Measurements from ENCODE around the gene HECTD4. TPM values are rescaled to one million over a fixed set of nuclear protein-coding genes. Genes with fewer than 3 reads are reported as not detected.

Gene HECTD4
- total and polyA plus RNA-seq, 9 of the 15 experiments (the other 6 are each of a cell fraction or from before 2014, with no cell fraction given) = 3.5 to 33.3 (median 13.5) TPM

GRCh38 chr12:112219195-112219594 is 163.0 kb downstream of the HECTD4 start:
- Histone ChIP-seq H4K20me1 (replicated peaks; ENCODE audit: control insufficient read depth, insufficient read depth, low read length) (no peaks in the 10 kb centered on the region), H3K4me2 (ENCODE audit: insufficient read depth, low read length) (no peak overlapping the region), H3K36me3 (ENCODE audit: control insufficient read depth, insufficient read depth, low read length) (peaks cover 22% of the 10 kb centered on the region; the same call in 1 of the 3 replicates), H3K9me3 (replicated peaks; ENCODE audit: control insufficient read depth, insufficient read depth, low read depth, low read length) (no peaks in the 10 kb centered on the region), H3K4me1 (replicated peaks in 1 of 2; ENCODE audit: control insufficient read depth in 2 of 2, insufficient read depth in 2 of 2, low read length in 2 of 2) (no peaks in the 10 kb centered on the region), H3K27me3 (ENCODE audit: control insufficient read depth in 2 of 2, insufficient read depth in 2 of 2, low read length in 2 of 2) (no peaks in the 10 kb centered on the region), H3K9me1 (ENCODE audit: control insufficient read depth, insufficient read depth, low read length) (no peaks in the 10 kb centered on the region), H3K9ac (ENCODE audit: insufficient read depth in 1 of 2, low read depth in 2 of 2, low read length in 2 of 2) (no peak overlapping the region), H2AFZ (ENCODE audit: low read depth, low read length) (no peak overlapping the region), H3K4me3 (no peak overlapping the region), H3K79me2 (ENCODE audit: control insufficient read depth, insufficient read depth, low read length) (no peaks in the 10 kb centered on the region), H3K27ac (ENCODE audit: extremely low read depth, low read depth, low read length) (no peak overlapping the region)
- no peak; the same call in 2 of the 3 replicates for ATAC-seq
- DNase-seq (ENCODE audit: extremely low read depth in 1 of 4, low spot score in 3 of 4) = no peak
- ChIA-PET CTCF (ENCODE audit: low intra/inter-chr PET ratio) (no interaction called here), POLR2A (interaction anchor here (0.9 kb wide), 1 partner anchor 18 kb away, joined by 3 read pairs; no protein-coding TSS in a partner anchor)
- intact Hi-C loops (cut with micrococcal nuclease) (no loop called here), in situ Hi-C loops (cut with MboI) (no loop called here)
- no TSS peak for BruUV-seq (replicated peaks)
- FAIRE-seq = no peak
- WGBS (ENCODE audit: insufficient coverage, low coverage, missing lambda C conversion rate) = 81% methylated on average over 11 of the region's 11 CpGs
- TF ChIP-seq ZNF282 (CRISPR knock-in tag; IDR thresholded peaks at IDR 0.05) (no peak), FOS (IDR thresholded peaks at IDR 0.05; ENCODE audit: extremely low read depth, insufficient read length) (no peak), ZNF717 (CRISPR knock-in tag; IDR thresholded peaks at IDR 0.05) (no peak), HDAC3 (IDR thresholded peaks at IDR 0.05; ENCODE audit: borderline replicate concordance, partially characterized antibody) (no peak), BCOR (IDR thresholded peaks at IDR 0.05) (no peak)

- Histone ChIP-seq H3K4me1 (replicated peaks in 1 of 2; ENCODE audit: control insufficient read depth in 2 of 2, insufficient read depth in 2 of 2, low read length in 2 of 2) (no peaks in the 10 kb centered on the region), H3K9me3 (replicated peaks; ENCODE audit: control insufficient read depth, insufficient read depth, low read depth, low read length) (no peaks in the 10 kb centered on the region), H2AFZ (ENCODE audit: low read depth, low read length) (no peak overlapping the region), H3K9me1 (ENCODE audit: control insufficient read depth, insufficient read depth, low read length) (no peaks in the 10 kb centered on the region), H4K20me1 (replicated peaks; ENCODE audit: control insufficient read depth, insufficient read depth, low read length) (no peaks in the 10 kb centered on the region), H3K4me3 (no peak overlapping the region), H3K4me2 (ENCODE audit: insufficient read depth, low read length) (no peak overlapping the region), H3K27me3 (ENCODE audit: control insufficient read depth in 2 of 2, insufficient read depth in 2 of 2, low read length in 2 of 2) (no peaks in the 10 kb centered on the region), H3K36me3 (ENCODE audit: control insufficient read depth, insufficient read depth, low read length) (peaks cover 23% of the 10 kb centered on the region; the same call in 2 of the 3 replicates), H3K79me2 (ENCODE audit: control insufficient read depth, insufficient read depth, low read length) (no peaks in the 10 kb centered on the region), H3K9ac (ENCODE audit: insufficient read depth in 1 of 2, low read depth in 2 of 2, low read length in 2 of 2) (no peak overlapping the region), H3K27ac (ENCODE audit: extremely low read depth, low read depth, low read length) (no peak overlapping the region)
- ATAC-seq = no peak
- POLR2A ChIA-PET = interaction anchor here (0.8 to 1.0 kb wide), 2 partner anchors 10 to 51 kb away, joined by 3 read pairs; no protein-coding TSS in a partner anchor
- FAIRE-seq = no peak
- 94% methylated on average over 3 of the region's 3 CpGs for WGBS (ENCODE audit: insufficient coverage, low coverage, missing lambda C conversion rate)
- intact Hi-C loops (cut with micrococcal nuclease) (no loop called here), in situ Hi-C loops (cut with MboI) (no loop called here)
- CTCF ChIA-PET (ENCODE audit: low intra/inter-chr PET ratio) = no interaction called here
- 0 out of 2 replicates have a peak, but pooled peaks have one; percentile 14 for TF ChIP-seq CEBPB (tag; IDR thresholded peaks at IDR 0.05)
- TF ChIP-seq CEBPG (CRISPR knock-in tag; IDR thresholded peaks at IDR 0.05) = no peak
- TF ChIP-seq CEBPG (tag; conservative IDR thresholded peaks at IDR 0.05 in 1 of 2, IDR thresholded peaks at IDR 0.05 in 1 of 2) = no peak
- no TSS peak for BruUV-seq (replicated peaks)
- DNase-seq (ENCODE audit: extremely low read depth in 1 of 4, low spot score in 3 of 4) = no peak
These were observed 164.1 kb downstream of the HECTD4 start for GRCh38 chr12:112218150-112218549.

Data from K562 (cell line).